Left lung (tissue), 10 donors: Measurements from ENCODE around the gene SMPD4. TPM values are rescaled to one million over a fixed set of nuclear protein-coding genes. Genes with fewer than 3 reads are reported as not detected.
"Not testable (repeated sequence)": the region's sequence is repeated elsewhere in the genome, so short reads cannot be mapped to it uniquely, and the experiment has no call there.

Source experiments
- ATAC-seq: fragments of 200-7000 bp; cut with Tn5 transposase; one replicate; pipeline ENCODE4 v1.9.1; 2020; ENCODE audit warnings: moderate library complexity
- DNase-seq, 4 donors: peaks; one replicate each; pipeline ENCODE4 v3.0.0-alpha.2; 2013 to 2020
- H3K27ac ChIP-seq, 2 donors: fragments of 200-600 bp; sonication (generic) in 1 of 2; one replicate each; pipeline versions ENCODE4 v1.5.0 to v1.8.0; 2020 to 2021
- H3K27me3 ChIP-seq, 2 donors: fragments of 200-600 bp; sonication (generic) in 1 of 2; one replicate each; pipeline versions ENCODE4 v1.5.0 to v1.8.0; 2020 to 2021
- H3K36me3 ChIP-seq, 2 donors: fragments of 200-600 bp; sonication (generic) in 1 of 2; one replicate each; pipeline versions ENCODE4 v1.5.0 to v1.8.0; 2020 to 2021
- H3K4me1 ChIP-seq, 2 donors: fragments of 200-600 bp; one replicate each; pipeline ENCODE4 v1.8.0; 2021
- H3K4me3 ChIP-seq, 2 donors: fragments of 200-600 bp; sonication (generic) in 1 of 2; one replicate each; pipeline versions ENCODE4 v1.5.0 to v1.8.0; 2020 to 2021; ENCODE audit warnings: mild to moderate bottlenecking in 1 of 2
- H3K9me3 ChIP-seq, 2 donors: fragments of 200-600 bp; sonication (generic) in 1 of 2; one replicate each; pipeline versions ENCODE4 v1.5.0 to v1.8.0; 2020 to 2021
- CTCF ChIP-seq, 2 donors: fragments of 200-600 bp; sonication (generic) in 1 of 2; IDR thresholded peaks; one replicate each; pipeline versions ENCODE4 v1.5.0 to v1.8.0; 2021; ENCODE audit warnings: antibody characterized with exemption in 2 of 2
- intact Hi-C, 2 donors: fragments of 100-400 bp; cut with DNase I; formaldehyde crosslinking; loops; one replicate each; pipeline versions ENCODE4 v1.11.2 to v1.14.2; 2022
- polyA plus RNA-seq, 6 donors: library from polyadenylated mRNA; unstranded; fragments of 120-200 nt; gene quantifications; one replicate each; pipeline ENCODE4 v1.2.1, GENCODE V29; 2013; ENCODE audit not compliant: insufficient read length in 6 of 6
- total RNA-seq, 2 donors: library from RNA; stranded (reverse); fragmentation: NEBNext Ultra II Directional; extraction: Animal tissue kit (Norgen Biotek cat#: 25700); gene quantifications; one replicate each; pipeline ENCODE4 v1.2.1, GENCODE V29; 2021
- donor health status: DM: no; HTN: yes; CAD: no.
- donor health status: DM: no; HTN: no; CAD: no.

The SMPD4 gene
- total and polyA plus RNA-seq, 8 donors, result 37.9 to 82.4 (median 62.0) TPM

- Histone ChIP-seq H3K27me3 (no peaks in the 10 kb centered on the region), H3K4me1 (no peaks in the 10 kb centered on the region), H3K9me3 (no peaks in the 10 kb centered on the region), H3K36me3 (peaks cover 0 to 91% of the 10 kb centered on the region in 2 donors), H3K27ac (no peak overlapping the region), H3K4me3 (no peak overlapping the region)
- intact Hi-C loops, result no loop called here
- DNase-seq, result peak in 1 of 4 donors; percentile 14
- no peak for TF ChIP-seq CTCF (IDR thresholded peaks at IDR 0.05)
- no peak for ATAC-seq
Observed at GRCh38 chr2:130169896-130170295, 11.5 kb downstream of the SMPD4 start.

- ATAC-seq, H3K27me3 ChIP-seq, H3K4me1 ChIP-seq, H3K9me3 ChIP-seq, intact Hi-C loops, H3K4me3 ChIP-seq, H3K27ac ChIP-seq: not testable (repeated sequence)
- H3K36me3 ChIP-seq, result peaks cover 0 to 91% of the 10 kb centered on the region in 2 donors
- peak in 1 of 4 donors; percentile 20 for DNase-seq
Observed at GRCh38 chr2:130169163-130169562, 12.2 kb downstream of the SMPD4 start.

- DNase-seq, result peak in 1 of 4 donors; percentile 5
- H3K4me1 ChIP-seq, H3K9me3 ChIP-seq, intact Hi-C loops, ATAC-seq, H3K4me3 ChIP-seq, H3K27me3 ChIP-seq, H3K27ac ChIP-seq: not testable (repeated sequence)
- H3K36me3 ChIP-seq, result peaks cover 0 to 90% of the 10 kb centered on the region in 2 donors
Observed at GRCh38 chr2:130166611-130167010, 14.8 kb downstream of the SMPD4 start.

GRCh38 chr2:130165293-130166016 lies 15.9 kb downstream of the SMPD4 start:
- intact Hi-C loops, result no loop called here
- TF ChIP-seq CTCF (IDR thresholded peaks at IDR 0.05), result no peak
- ATAC-seq, result no peak
- DNase-seq, result peak in 1 of 4 donors; percentile 51
- no peak overlapping the region for H3K4me3 ChIP-seq
- H3K36me3 ChIP-seq, result peaks cover 0 to 90% of the 10 kb centered on the region in 2 donors
- H3K9me3 ChIP-seq, result no peaks in the 10 kb centered on the region
- H3K27me3 ChIP-seq, result no peaks in the 10 kb centered on the region
- H3K27ac ChIP-seq, result no peak overlapping the region
- no peaks in the 10 kb centered on the region for H3K4me1 ChIP-seq

- no peak overlapping the region for H3K27ac ChIP-seq
- no peak for ATAC-seq
- no peaks in the 10 kb centered on the region for H3K9me3 ChIP-seq
- TF ChIP-seq CTCF (IDR thresholded peaks at IDR 0.05), result no peak
- peak in 1 of 4 donors; percentile 40 for DNase-seq
- no peak overlapping the region for H3K4me3 ChIP-seq
- peaks cover 0 to 95% of the 10 kb centered on the region in 2 donors for H3K36me3 ChIP-seq
- no peaks in the 10 kb centered on the region for H3K27me3 ChIP-seq
- intact Hi-C loops, result no loop called here
- no peaks in the 10 kb centered on the region for H3K4me1 ChIP-seq
Observed at GRCh38 chr2:130162968-130163367, 18.4 kb downstream of the SMPD4 start.

- DNase-seq, result peak in 1 of 4 donors; percentile 6
- intact Hi-C loops, ATAC-seq, H3K4me1 ChIP-seq, H3K27ac ChIP-seq, H3K9me3 ChIP-seq, H3K4me3 ChIP-seq, H3K27me3 ChIP-seq: not testable (repeated sequence)
- peaks cover 0 to 95% of the 10 kb centered on the region in 2 donors for H3K36me3 ChIP-seq
Observed at GRCh38 chr2:130162486-130162885, 18.9 kb downstream of the SMPD4 start.

- DNase-seq, result peak in 1 of 4 donors; percentile 67
- H3K27me3 ChIP-seq, ATAC-seq, intact Hi-C loops, H3K4me3 ChIP-seq, H3K9me3 ChIP-seq, H3K27ac ChIP-seq, H3K4me1 ChIP-seq: not testable (repeated sequence)
- H3K36me3 ChIP-seq, result peaks cover 0 to 90% of the 10 kb centered on the region in 2 donors
Observed at GRCh38 chr2:130160838-130161705, 20.3 kb downstream of the SMPD4 start.
